EL (cell line): Measurements from ENCODE around the gene ZDHHC5.

Source experiments
- DNase-seq: peaks from one replicate; pipeline ENCODE4 v3.0.0-alpha.2; 2016

ZDHHC5 gene

DNA sequence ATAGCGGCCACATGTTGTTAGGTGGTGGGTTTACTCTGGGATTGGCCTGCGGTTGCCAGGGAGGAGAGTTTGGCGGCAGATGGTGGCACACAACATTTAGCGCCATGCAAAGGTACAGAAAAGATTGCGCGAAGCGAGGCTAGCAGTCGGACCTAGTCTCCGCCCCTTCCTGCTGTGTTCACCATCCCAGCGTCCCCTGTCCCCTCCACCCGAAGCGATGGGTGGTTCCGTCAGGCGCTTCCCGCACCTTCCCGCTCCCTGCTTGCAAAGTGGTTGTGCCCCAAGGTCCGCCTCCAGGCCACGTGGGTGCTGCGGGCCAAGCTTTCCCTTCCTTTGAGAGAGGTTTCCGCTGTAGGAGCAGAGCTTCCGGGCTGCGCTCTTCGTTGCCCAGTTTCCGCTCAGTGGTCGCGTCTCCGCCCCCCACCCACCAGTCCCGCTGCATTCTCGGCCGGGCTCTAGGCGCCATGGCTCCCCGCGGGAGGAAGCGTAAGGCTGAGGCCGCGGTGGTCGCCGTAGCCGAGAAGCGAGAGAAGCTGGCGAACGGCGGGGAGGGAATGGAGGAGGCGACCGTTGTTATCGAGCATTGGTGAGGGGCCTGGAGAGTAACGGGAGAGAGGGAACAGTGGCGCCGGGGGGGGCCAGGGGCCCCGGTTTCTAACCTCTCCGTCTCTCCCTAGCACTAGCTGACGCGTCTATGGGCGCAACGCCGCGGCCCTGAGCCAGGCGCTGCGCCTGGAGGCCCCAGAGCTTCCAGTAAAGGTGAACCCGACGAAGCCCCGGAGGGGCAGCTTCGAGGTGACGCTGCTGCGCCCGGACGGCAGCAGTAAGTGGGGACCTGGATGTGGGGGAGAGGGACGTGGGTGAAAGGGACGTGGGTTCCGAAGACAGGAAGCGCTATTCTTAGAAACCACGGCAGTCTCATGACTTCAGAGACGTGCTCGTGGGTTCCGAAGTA is 73.5 kb downstream of the ZDHHC5 start, which contains the start of gene SELENOH:
TSS of gene SELENOH (plus strand) at position 360 of the 955 bp plus-strand sequence. CDS start at position 465, 105 bp downstream.
- peak; percentile 98 for DNase-seq

GRCh38 chr11:57742087-57742452 is 74.2 kb downstream of the ZDHHC5 start:
- DNase-seq = no peak

GRCh38 chr11:57744357-57744756 is 76.4 kb downstream of the ZDHHC5 start:
- DNase-seq = no peak

DNA sequence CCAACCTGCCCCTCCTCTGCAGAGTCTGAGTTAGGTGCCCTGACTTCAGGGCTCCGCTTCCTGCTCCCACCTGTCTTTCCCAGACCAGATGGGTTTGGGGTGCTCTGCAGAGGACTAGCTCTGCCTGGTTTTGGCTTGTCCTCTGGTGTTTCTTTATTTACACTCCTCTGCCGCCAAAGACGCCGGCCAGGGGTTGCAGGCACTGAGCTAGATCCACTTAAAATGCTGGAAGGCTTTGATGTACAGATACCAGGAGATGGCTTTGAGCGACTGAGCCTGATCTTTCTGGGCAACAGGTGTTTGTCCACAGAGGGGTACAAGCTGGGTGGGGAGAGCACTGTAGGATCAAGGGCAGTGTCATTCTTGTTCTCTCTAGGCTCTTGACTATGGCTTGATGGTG is 77.3 kb downstream of the ZDHHC5 start:
- no peak for DNase-seq

DNA sequence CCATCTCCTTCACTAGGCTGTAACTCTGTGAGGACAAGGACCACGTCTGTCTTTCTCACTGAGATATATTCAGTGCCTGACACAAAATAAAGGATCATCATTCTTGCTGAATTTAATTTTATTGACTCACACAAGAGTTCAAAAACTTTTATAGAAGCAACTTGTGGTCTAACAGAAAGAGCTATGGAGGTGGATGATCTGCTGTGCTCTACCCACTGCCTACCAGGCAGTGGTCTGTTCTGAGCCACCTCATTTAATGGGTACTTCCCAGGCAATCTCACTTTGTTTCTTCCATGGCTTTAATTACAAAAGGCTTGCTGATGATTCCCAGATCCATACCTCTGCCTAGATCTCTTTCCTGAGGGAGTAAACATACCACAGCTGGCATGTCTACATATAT is 79.0 kb downstream of the ZDHHC5 start:
- DNase-seq = no peak
